ENCODE data around the gene ASH1L.
"Not testable (repeated sequence)": the region's sequence is repeated elsewhere in the genome, so short reads cannot be mapped to it uniquely, and the experiment has no call there.

ASH1L gene

GRCh38 chr1:155433128-155433830, 129.3 kb downstream of the ASH1L start:
- DNase-seq, result not testable (repeated sequence)

GRCh38 chr1:155424091-155424490, 138.5 kb downstream of the ASH1L start:
- no peak for DNase-seq

GRCh38 chr1:155420788-155421187, 141.8 kb downstream of the ASH1L start:
- DNase-seq, result no peak

- not testable (repeated sequence) for DNase-seq
These were observed 150.8 kb downstream of the ASH1L start for GRCh38 chr1:155411840-155412239.

GRCh38 chr1:155410931-155411330, 151.7 kb downstream of the ASH1L start:
- no peak for DNase-seq

GRCh38 chr1:155396874-155397476, 165.6 kb downstream of the ASH1L start:
- DNase-seq, result no peak

- no peak for DNase-seq
These were observed 169.6 kb downstream of the ASH1L start for GRCh38 chr1:155392898-155393411.

- no peak for DNase-seq
These were observed 172.8 kb downstream of the ASH1L start for GRCh38 chr1:155389826-155390225.

GRCh38 chr1:155385836-155386235, 176.8 kb downstream of the ASH1L start:
- not testable (repeated sequence) for DNase-seq

- no peak for DNase-seq
These were observed 179.2 kb downstream of the ASH1L start for GRCh38 chr1:155383406-155383805.

- DNase-seq, result no peak
These were observed 182.9 kb downstream of the ASH1L start for GRCh38 chr1:155379631-155380090.

GRCh38 chr1:155379180-155379579, 183.4 kb downstream of the ASH1L start:
- DNase-seq, result no peak

- no peak for DNase-seq
These were observed 202.6 kb downstream of the ASH1L start for GRCh38 chr1:155360051-155360450.

GRCh38 chr1:155352631-155353030, 210.0 kb downstream of the ASH1L start:
- DNase-seq, result no peak

- no peak for DNase-seq
These were observed 219.8 kb downstream of the ASH1L start for GRCh38 chr1:155342842-155343241.

- no peak for DNase-seq
These were observed 223.0 kb downstream of the ASH1L start for GRCh38 chr1:155339515-155340097.

- no peak for DNase-seq
These were observed 227.6 kb downstream of the ASH1L start for GRCh38 chr1:155334962-155335361.

GRCh38 chr1:155329980-155330598, 232.5 kb downstream of the ASH1L start:
- no peak for DNase-seq

- DNase-seq, result not testable (repeated sequence)
These were observed 233.7 kb downstream of the ASH1L start for GRCh38 chr1:155328856-155329255.

- no peak for DNase-seq
These were observed 234.6 kb downstream of the ASH1L start for GRCh38 chr1:155327981-155328380.

- no peak for DNase-seq
These were observed 236.0 kb downstream of the ASH1L start for GRCh38 chr1:155326631-155327037.

GRCh38 chr1:155326020-155326526, 236.5 kb downstream of the ASH1L start:
- DNase-seq, result no peak

GRCh38 chr1:155325603-155325893, 237.1 kb downstream of the ASH1L start:
- DNase-seq, result no peak
